Transverse colon (tissue), 4 donors: ENCODE measurements around the gene CCNI2. TPM values are rescaled to one million over a fixed set of nuclear protein-coding genes. Genes with fewer than 3 reads are reported as not detected.

Experiments
- DNase-seq: peaks from one replicate; pipeline ENCODE4 v3.0.0-alpha.2; 2019
- H3K27ac ChIP-seq, 4 donors: fragments of 200-600 bp; sonication (generic); 2 replicates each; pipeline ENCODE4 v1.5.1; 2016 to 2018; ENCODE audit warnings: inconsistent platforms in 4 of 4
- H3K27me3 ChIP-seq: fragments of 200-600 bp; sonication (generic); 2 replicates; pipeline ENCODE4 v1.5.1; 2017; ENCODE audit warnings: inconsistent platforms
- H3K36me3 ChIP-seq, 4 donors: fragments of 200-600 bp; sonication (generic); 2 replicates each; pipeline ENCODE4 v1.5.1; 2017 to 2019; ENCODE audit warnings: inconsistent platforms in 4 of 4
- H3K4me1 ChIP-seq, 4 donors: fragments of 200-600 bp; sonication (generic); 2 replicates each; pipeline ENCODE4 v1.5.1; 2017 to 2020; ENCODE audit warnings: inconsistent platforms in 4 of 4
- H3K4me3 ChIP-seq, 4 donors: fragments of 200-600 bp; sonication (generic); 1 replicate in 1 of 4; 2 replicates in 3 of 4; pipeline versions ENCODE4 v1.5.1 to v1.6.1; 2017 to 2019; ENCODE audit warnings: inconsistent platforms in 4 of 4
- H3K9me3 ChIP-seq, 2 donors: fragments of 200-600 bp; sonication (generic); 2 replicates each; pipeline ENCODE4 v1.5.1; 2017 to 2019; ENCODE audit warnings: inconsistent platforms in 2 of 2
- CTCF ChIP-seq, 5 experiments: fragments of 200-600 bp in 3 of 5; fragments of 450-650 bp in 2 of 5; sonication (generic) in 3 of 5; IDR thresholded peaks; 1 replicate in 2 of 5; 2 replicates in 3 of 5; pipeline ENCODE4 v1.5.1; 2016 to 2017; ENCODE audit warnings: antibody characterized with exemption in 5 of 5, inconsistent platforms in 3 of 5, mild to moderate bottlenecking in 2 of 5, moderate library complexity in 1 of 5
- EP300 ChIP-seq: sonication (generic); formaldehyde crosslinking; IDR thresholded peaks from one replicate; pipeline ENCODE4 v1.6.1; 2017; ENCODE audit warnings: antibody characterized with exemption, low read depth
- POLR2A ChIP-seq: fragments of 450-650 bp; IDR thresholded peaks from one replicate; pipeline ENCODE4 v1.6.1; 2016; ENCODE audit warnings: antibody characterized with exemption, mild to moderate bottlenecking, moderate library complexity
- POLR2AphosphoS5 ChIP-seq, 3 donors: sonication (generic); formaldehyde crosslinking; IDR thresholded peaks; one replicate each; pipeline ENCODE4 v1.6.1; 2016; ENCODE audit warnings: antibody characterized with exemption in 3 of 3
- WGBS, 2 donors: methylation state at CpG; one replicate each; pipeline ENCODE4 v1.1.5; 2018; ENCODE audit warnings: low coverage in 1 of 2; 5-methylcytosine and 5-hydroxymethylcytosine counted together
- in situ Hi-C, 4 donors: fragments of 200-750 bp; cut with MboI; loops; one replicate each; pipeline versions ENCODE4 v1.15.0 to v1.15.1; 2017; ENCODE audit warnings: low sequenced_read_pairs in 3 of 4, low pct_ligation_motif_present in 1 of 4, low pct_unique_long_range_greater_than_20kb in 1 of 4
- intact Hi-C: fragments of 100-400 bp; cut with DNase I; formaldehyde crosslinking; loops from one replicate; pipeline ENCODE4 v1.15.1; 2023; ENCODE audit warnings: low total_unique reads
- total RNA-seq, 4 donors: library from RNA; depleted of rRNA; stranded (reverse); fragments of >200 nt; gene quantifications; one replicate each; pipeline ENCODE4 v1.1.0, GENCODE V29; 2016

Gene CCNI2
- total RNA-seq, 4 donors from 2014 or later = 3.0 to 13.0 (median 7.1) TPM

DNA sequence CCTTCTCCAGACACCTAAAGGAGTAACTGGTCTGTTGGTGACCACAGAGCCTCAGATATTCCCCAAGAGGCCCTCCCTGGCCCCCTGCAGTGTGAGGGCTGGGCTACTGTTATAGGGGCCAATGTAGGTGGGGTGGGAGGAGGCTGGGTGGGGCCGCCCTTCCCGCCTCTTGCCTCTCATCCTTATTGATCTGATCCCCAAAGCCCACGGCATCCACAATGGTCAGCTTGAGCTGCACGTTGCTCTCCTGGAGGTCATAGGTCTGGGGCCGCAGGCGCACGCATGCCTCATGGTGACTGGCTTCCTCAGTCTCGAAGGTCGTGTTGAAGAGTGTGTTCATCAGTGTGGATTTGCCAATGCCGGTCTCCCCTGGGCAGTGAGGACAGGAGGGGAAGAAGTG is 16.8 kb downstream of the CCNI2 start:
- intact Hi-C loops = no loop called here
- Histone ChIP-seq H3K9me3 (no peaks in the 10 kb centered on the region), H3K4me3 (no peak overlapping the region), H3K4me1 (peaks cover 0 to 7% (median 5%) of the 10 kb centered on the region in 4 donors), H3K27me3 (no peaks in the 10 kb centered on the region), H3K36me3 (peaks cover 0 to 9% (median 4%) of the 10 kb centered on the region in 4 donors), H3K27ac (no peak overlapping the region)
- in situ Hi-C loops = no loop called here
- no peak for TF ChIP-seq POLR2A
- no peak for TF ChIP-seq EP300
- no peak for TF ChIP-seq POLR2AphosphoS5 (IDR thresholded peaks at IDR 0.05)
- TF ChIP-seq CTCF (IDR thresholded peaks at IDR 0.05) = no peak
- DNase-seq = peak; percentile 3
- WGBS, 2 donors = 96% methylated on average over 10 of the region's 10 CpGs; no CpG with 5 or more reads in 1 of the 2 donors

DNA sequence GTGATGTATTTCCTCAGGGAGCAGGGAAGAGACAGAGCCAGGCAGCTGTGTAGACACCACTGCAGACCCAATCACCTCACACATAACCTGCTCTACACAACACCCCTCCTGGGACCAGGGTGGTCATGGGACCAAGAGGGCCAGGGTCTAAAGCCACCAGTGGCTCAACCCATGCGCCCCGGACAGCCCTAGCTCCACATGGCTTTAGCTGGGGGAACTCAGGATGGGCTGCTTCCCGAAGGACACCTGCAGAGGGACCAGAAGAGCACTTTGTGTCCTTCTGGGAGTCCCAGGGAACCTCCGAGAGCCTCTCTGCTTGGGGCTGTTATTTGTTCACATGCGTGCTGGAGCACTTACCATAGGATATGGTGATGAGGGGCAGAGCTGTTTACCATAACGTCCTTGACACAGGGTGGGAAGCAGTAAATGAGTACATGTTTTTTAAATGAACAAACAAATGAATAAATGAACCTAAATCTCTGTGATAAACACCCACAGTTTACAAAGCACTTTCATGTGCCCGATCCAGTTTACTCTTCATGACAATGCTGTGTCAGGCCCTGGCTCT is 17.5 kb downstream of the CCNI2 start:
- 57 to 87% methylated on average over 3 to 7 of the region's 7 CpGs for WGBS, 2 donors
- intact Hi-C loops = no loop called here

DNA sequence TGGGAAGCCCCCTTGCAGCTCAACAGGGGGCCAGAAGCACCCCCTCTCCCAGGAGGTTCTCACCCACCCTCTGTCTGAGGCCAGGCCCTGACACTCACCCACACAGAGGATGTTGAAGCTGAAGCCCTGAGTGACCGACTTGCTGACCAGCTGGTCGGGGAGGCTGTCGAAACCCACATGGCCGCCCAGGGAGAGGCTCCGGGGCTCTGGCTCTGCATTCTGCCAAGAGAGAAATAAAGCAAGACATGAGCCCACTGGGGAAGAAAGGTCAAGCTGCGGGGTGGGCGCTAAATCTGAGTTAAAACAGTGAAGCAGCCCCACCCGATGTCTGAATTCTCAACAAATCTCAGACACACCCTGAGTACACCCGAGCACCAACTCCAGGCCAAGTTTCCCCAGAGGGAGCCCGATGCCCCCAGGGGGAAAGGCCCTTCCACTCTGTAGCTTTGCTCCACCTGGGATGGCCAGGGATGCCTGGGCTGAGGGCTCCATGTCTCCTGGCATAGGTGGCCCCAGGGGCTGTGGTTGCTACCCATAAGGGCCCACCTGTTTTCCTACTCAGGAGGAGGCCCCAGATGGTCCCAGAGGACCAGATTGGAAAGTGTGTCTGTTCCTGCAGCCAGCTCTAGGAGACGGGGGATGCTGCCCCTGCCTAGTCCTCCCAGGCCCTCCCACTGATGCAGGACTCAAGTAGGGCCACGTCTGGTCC is 18.2 kb downstream of the CCNI2 start:
- Histone ChIP-seq H3K4me3 (no peak overlapping the region), H3K27ac (no peak overlapping the region), H3K4me1 (peaks cover 0 to 7% (median 5%) of the 10 kb centered on the region in 4 donors), H3K36me3 (peaks cover 0 to 9% (median 4%) of the 10 kb centered on the region in 4 donors), H3K9me3 (no peaks in the 10 kb centered on the region), H3K27me3 (no peaks in the 10 kb centered on the region)
- intact Hi-C loops = no loop called here
- DNase-seq = peak; percentile 6
- TF ChIP-seq CTCF (IDR thresholded peaks at IDR 0.05) = no peak
- no peak for TF ChIP-seq POLR2A
- no peak for TF ChIP-seq POLR2AphosphoS5 (IDR thresholded peaks at IDR 0.05)
- TF ChIP-seq EP300 = no peak
- 74% methylated on average over 12 of the region's 12 CpGs; no CpG with 5 or more reads in 1 of the 2 donors for WGBS, 2 donors
- in situ Hi-C loops = no loop called here

More for the DNA sequence above, 17.5 kb downstream of the CCNI2 start:
- no peak overlapping the region for H3K4me3 ChIP-seq
- peaks cover 0 to 7% (median 5%) of the 10 kb centered on the region in 4 donors for H3K4me1 ChIP-seq
- peak; percentile 5 for DNase-seq
- no peaks in the 10 kb centered on the region for H3K27me3 ChIP-seq
- H3K9me3 ChIP-seq = no peaks in the 10 kb centered on the region
- no peak overlapping the region for H3K27ac ChIP-seq
- in situ Hi-C loops = no loop called here
- peaks cover 0 to 9% (median 4%) of the 10 kb centered on the region in 4 donors for H3K36me3 ChIP-seq
- TF ChIP-seq POLR2A = no peak
- TF ChIP-seq EP300 = no peak
- no peak for TF ChIP-seq CTCF (IDR thresholded peaks at IDR 0.05)
- no peak for TF ChIP-seq POLR2AphosphoS5 (IDR thresholded peaks at IDR 0.05)

- Histone ChIP-seq H3K36me3 (peaks cover 0 to 9% (median 4%) of the 10 kb centered on the region in 4 donors), H3K4me1 (peaks cover 0 to 11% (median 7%) of the 10 kb centered on the region in 4 donors), H3K4me3 (no peak overlapping the region), H3K27ac (no peak overlapping the region), H3K27me3 (no peaks in the 10 kb centered on the region), H3K9me3 (no peaks in the 10 kb centered on the region)
- intact Hi-C loops = no loop called here
- TF ChIP-seq POLR2AphosphoS5 (IDR thresholded peaks at IDR 0.05) (no peak), EP300 (no peak), POLR2A (no peak), CTCF (IDR thresholded peaks at IDR 0.05) (no peak)
- in situ Hi-C loops = no loop called here
- WGBS, 2 donors = 91% methylated on average over 14 of the region's 14 CpGs; no CpG with 5 or more reads in 1 of the 2 donors
- DNase-seq = peak; percentile 4
These were observed 19.0 kb downstream of the CCNI2 start for GRCh38 chr5:132766020-132766805.
